Dermis microvascular lymphatic vessel endothelial cell (primary cell): ENCODE results near the gene MGMT. TPM values are rescaled to one million over a fixed set of nuclear protein-coding genes. Genes with fewer than 3 reads are reported as not detected.

Experiments
- DNase-seq, 2 donors: peaks; one replicate each; pipeline versions ENCODE4 v3.0.0 to v3.0.0-alpha.2; 2010; ENCODE audit warnings: low read depth in 2 of 2
- total RNA-seq: library from RNA; depleted of rRNA; stranded (reverse); fragments of >200 nt; gene quantifications from 2 replicates; pipeline ENCODE4 v1.2.1, GENCODE V29; 2014

The MGMT gene
- total RNA-seq, 1 donor from 2014 or later: 9.6 TPM

GRCh38 chr10:129652521-129653201, 185.6 kb downstream of the MGMT start:
- no peak for DNase-seq

- DNase-seq: no peak
Measured at GRCh38 chr10:129653428-129653827, 186.4 kb downstream of the MGMT start.

GRCh38 chr10:129653861-129654260, 186.8 kb downstream of the MGMT start:
- DNase-seq: no peak

- DNase-seq: no peak
Measured at GRCh38 chr10:129654461-129654860, 187.4 kb downstream of the MGMT start.

GRCh38 chr10:129655007-129655678, 188.1 kb downstream of the MGMT start:
- DNase-seq: no peak

GRCh38 chr10:129655679-129656031, 188.6 kb downstream of the MGMT start:
- no peak for DNase-seq

- no peak for DNase-seq
Measured at GRCh38 chr10:129656642-129657041, 189.6 kb downstream of the MGMT start.

GRCh38 chr10:129657297-129658017, 190.4 kb downstream of the MGMT start:
- no peak for DNase-seq

- DNase-seq: peak in 1 of 2 donors; percentile 8
Measured at GRCh38 chr10:129658376-129659072, 191.5 kb downstream of the MGMT start.

- no peak for DNase-seq
Measured at GRCh38 chr10:129659508-129660268, 192.6 kb downstream of the MGMT start.

GRCh38 chr10:129660569-129660968, 193.5 kb downstream of the MGMT start:
- DNase-seq: no peak

GRCh38 chr10:129662426-129662825, 195.4 kb downstream of the MGMT start:
- no peak for DNase-seq

- DNase-seq: no peak
Measured at GRCh38 chr10:129670124-129670523, 203.1 kb downstream of the MGMT start.

- no peak for DNase-seq
Measured at GRCh38 chr10:129673292-129673691, 206.3 kb downstream of the MGMT start.

GRCh38 chr10:129675027-129675769, 208.2 kb downstream of the MGMT start:
- no peak for DNase-seq

GRCh38 chr10:129676014-129676413, 209.0 kb downstream of the MGMT start:
- no peak for DNase-seq

- DNase-seq: no peak
Measured at GRCh38 chr10:129677377-129677927, 210.4 kb downstream of the MGMT start.

GRCh38 chr10:129678186-129678585, 211.1 kb downstream of the MGMT start:
- no peak for DNase-seq

- no peak for DNase-seq
Measured at GRCh38 chr10:129679207-129679606, 212.2 kb downstream of the MGMT start.

GRCh38 chr10:129680661-129681344, 213.8 kb downstream of the MGMT start:
- DNase-seq: no peak
